HepG2 (cell line): ENCODE data around the gene CHST4. TPM values are rescaled to one million over a fixed set of nuclear protein-coding genes. Genes with fewer than 3 reads are reported as not detected.
A peak's percentile ranks its signal among the peaks of the same experiment; 100 is the strongest.

Experiments used
- BHLHE40 ChIP-seq: IDR thresholded peaks from 2 replicates; pipeline ENCODE4 v1.6.1; 2011; ENCODE audit warnings: low read length, improper control_type of control experiment
- CCAR2 ChIP-seq: fragments of 200-400 bp; formaldehyde crosslinking; optimal IDR thresholded peaks from 2 replicates; pipeline ENCODE3; 2018; ENCODE audit warnings: low read depth, mild to moderate bottlenecking, low read length, moderate library complexity
- ETV6 ChIP-seq: sonication (generic); formaldehyde crosslinking; conservative IDR thresholded peaks from 2 replicates; pipeline ENCODE4 v1.4.0; 2020; ENCODE audit warnings: missing genetic modification reagents
- GATAD1 ChIP-seq: IDR thresholded peaks from 2 replicates; pipeline ENCODE4 v1.6.1; 2016; ENCODE audit warnings: missing genetic modification reagents, missing compliant biosample characterization
- IKZF1 ChIP-seq: fragments of 450-650 bp; IDR thresholded peaks from 2 replicates; pipeline ENCODE4 v1.7.1; 2016
- MBNL3 ChIP-seq: fragments of 250-450 bp; sonication (Bioruptor Pico); conservative IDR thresholded peaks from 2 replicates; pipeline ENCODE4 v1.8.0; 2022; ENCODE audit warnings: mild to moderate bottlenecking, inconsistent platforms
- MED1 ChIP-seq: sonication (generic); formaldehyde crosslinking; IDR thresholded peaks from 2 replicates; pipeline ENCODE4 v1.4.0; 2020; ENCODE audit warnings: missing genetic modification reagents
- MEIS2 ChIP-seq: sonication (generic); formaldehyde crosslinking; IDR thresholded peaks from 2 replicates; pipeline ENCODE4 v1.9.0; 2021; ENCODE audit warnings: mild to moderate bottlenecking, missing genetic modification reagents
- NR1H2 ChIP-seq: sonication (generic); formaldehyde crosslinking; IDR thresholded peaks from 2 replicates; pipeline ENCODE4 v1.8.1; 2022; ENCODE audit warnings: low read depth, missing genetic modification reagents, borderline replicate concordance
- POLR2AphosphoS5 ChIP-seq: IDR thresholded peaks from 2 replicates; pipeline ENCODE4 v1.6.1; 2012; ENCODE audit warnings: low read depth, low read length
- RFX3 ChIP-seq: IDR thresholded peaks from 2 replicates; pipeline ENCODE4 v1.6.1; 2016; ENCODE audit warnings: missing biosample characterization, missing genetic modification reagents
- SALL1 ChIP-seq: sonication (generic); formaldehyde crosslinking; IDR thresholded peaks from 2 replicates; pipeline ENCODE4 v1.8.0; 2022; ENCODE audit warnings: mild to moderate bottlenecking, missing genetic modification reagents
- SP1 ChIP-seq, 2 experiments: fragments of 450-650 bp in 1 of 2; sonication (generic) in 1 of 2; formaldehyde crosslinking in 1 of 2; IDR thresholded peaks; 2 replicates each; pipeline versions ENCODE4 v1.4.0 to v1.6.1; 2016 to 2020; ENCODE audit warnings: missing genetic modification reagents in 1 of 2
- YEATS2 ChIP-seq: sonication (generic); formaldehyde crosslinking; IDR thresholded peaks from 2 replicates; pipeline ENCODE4 v1.4.0; 2020; ENCODE audit warnings: missing genetic modification reagents, borderline replicate concordance
- ZNF567 ChIP-seq: sonication (generic); formaldehyde crosslinking; IDR thresholded peaks from 2 replicates; pipeline ENCODE4 v1.8.1; 2023; ENCODE audit warnings: mild to moderate bottlenecking, missing genetic modification reagents, borderline replicate concordance
- polyA plus RNA-seq, 8 experiments: library from polyadenylated mRNA; depleted of rRNA in 3 of 8; stranded (reverse) in 7 of 8; unstranded in 1 of 8; fragments of >200 nt; fragmentation: Illumina TruSeq in 4 of 8; extraction: Trizol in 4 of 8; gene quantifications; 2 replicates each; pipeline versions ENCODE4 v1.2.1 to v1.2.3, GENCODE V29; 2011 to 2016; ENCODE audit warnings: low read depth in 4 of 8, missing spikeins in 1 of 8, mixed read lengths in 1 of 8; ENCODE audit not compliant: insufficient read depth in 1 of 8
- total RNA-seq, 5 experiments: library from RNA; depleted of rRNA; stranded (reverse); fragments of >200 nt; fragmentation: Illumina TruSeq; extraction: Trizol; gene quantifications; 2 replicates each; pipeline ENCODE4 v1.2.3, GENCODE V29; 2016; ENCODE audit warnings: low read depth in 1 of 5
- TF ChIP-seq, protein P1 (sequence below): sonication (generic); formaldehyde crosslinking; IDR thresholded peaks from 2 replicates; pipeline ENCODE4 v1.4.0; 2020; ENCODE audit warnings: missing genetic modification reagents, borderline replicate concordance
- TF ChIP-seq, protein P2 (sequence below): IDR thresholded peaks from 2 replicates; pipeline ENCODE4 v1.6.1; 2016; ENCODE audit warnings: missing genetic modification reagents, missing compliant biosample characterization
- TF ChIP-seq, protein P3 (sequence below): sonication (generic); formaldehyde crosslinking; IDR thresholded peaks from 2 replicates; pipeline ENCODE4 v1.5.0; 2020; ENCODE audit warnings: missing genetic modification reagents
- TF ChIP-seq, protein P4 (sequence below): sonication (generic); formaldehyde crosslinking; IDR thresholded peaks from 2 replicates; pipeline ENCODE4 v1.4.0; 2020; ENCODE audit warnings: missing genetic modification reagents
- TF ChIP-seq, protein P5 (sequence below): sonication (generic); formaldehyde crosslinking; IDR thresholded peaks from 2 replicates; pipeline ENCODE4 v1.4.0; 2020; ENCODE audit warnings: missing genetic modification reagents, borderline replicate concordance

CHST4 gene
- total and polyA plus RNA-seq, 2 of the 13 experiments (the other 11 are each of a cell fraction or from before 2014, with no cell fraction given) = not detected

DNA sequence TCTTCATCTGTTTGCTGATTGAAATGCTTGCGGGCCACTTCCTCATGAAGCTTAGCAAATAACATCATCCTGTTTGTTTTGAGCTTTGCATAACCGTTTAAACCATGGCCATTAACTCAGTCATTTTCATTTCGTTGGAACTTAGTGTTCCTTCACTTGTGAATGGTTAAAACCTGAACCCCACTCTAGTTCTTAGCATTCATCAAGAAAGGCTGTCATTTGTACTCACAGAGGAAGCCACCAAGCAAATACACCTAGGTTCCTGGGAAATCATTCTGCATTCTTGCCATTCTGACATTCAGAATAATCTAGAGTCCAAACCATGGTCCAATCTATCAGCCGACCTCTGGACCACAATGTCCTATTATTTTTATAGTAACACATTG lies 59.1 kb downstream of the CHST4 start (continued):
- TF ChIP-seq, protein P1, sequence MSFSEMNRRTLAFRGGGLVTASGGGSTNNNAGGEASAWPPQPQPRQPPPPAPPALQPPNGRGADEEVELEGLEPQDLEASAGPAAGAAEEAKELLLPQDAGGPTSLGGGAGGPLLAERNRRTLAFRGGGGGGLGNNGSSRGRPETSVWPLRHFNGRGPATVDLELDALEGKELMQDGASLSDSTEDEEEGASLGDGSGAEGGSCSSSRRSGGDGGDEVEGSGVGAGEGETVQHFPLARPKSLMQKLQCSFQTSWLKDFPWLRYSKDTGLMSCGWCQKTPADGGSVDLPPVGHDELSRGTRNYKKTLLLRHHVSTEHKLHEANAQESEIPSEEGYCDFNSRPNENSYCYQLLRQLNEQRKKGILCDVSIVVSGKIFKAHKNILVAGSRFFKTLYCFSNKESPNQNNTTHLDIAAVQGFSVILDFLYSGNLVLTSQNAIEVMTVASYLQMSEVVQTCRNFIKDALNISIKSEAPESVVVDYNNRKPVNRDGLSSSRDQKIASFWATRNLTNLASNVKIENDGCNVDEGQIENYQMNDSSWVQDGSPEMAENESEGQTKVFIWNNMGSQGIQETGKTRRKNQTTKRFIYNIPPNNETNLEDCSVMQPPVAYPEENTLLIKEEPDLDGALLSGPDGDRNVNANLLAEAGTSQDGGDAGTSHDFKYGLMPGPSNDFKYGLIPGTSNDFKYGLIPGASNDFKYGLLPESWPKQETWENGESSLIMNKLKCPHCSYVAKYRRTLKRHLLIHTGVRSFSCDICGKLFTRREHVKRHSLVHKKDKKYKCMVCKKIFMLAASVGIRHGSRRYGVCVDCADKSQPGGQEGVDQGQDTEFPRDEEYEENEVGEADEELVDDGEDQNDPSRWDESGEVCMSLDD (CRISPR knock-in tag) = no peak
- TF ChIP-seq NR1H2 = no peak
- TF ChIP-seq POLR2AphosphoS5 = peak; percentile 36; the same call in 1 of the 2 replicates
- TF ChIP-seq SALL1 = peak; percentile 14; the same call in 1 of the 2 replicates
- no peak for TF ChIP-seq MEIS2 (CRISPR knock-in tag)
- no peak for TF ChIP-seq MBNL3 (CRISPR knock-in tag)
- no peak for TF ChIP-seq CCAR2
- no peak for TF ChIP-seq BHLHE40
- peak; percentile 97 for TF ChIP-seq MED1 (CRISPR knock-in tag)
- TF ChIP-seq, protein P2, sequence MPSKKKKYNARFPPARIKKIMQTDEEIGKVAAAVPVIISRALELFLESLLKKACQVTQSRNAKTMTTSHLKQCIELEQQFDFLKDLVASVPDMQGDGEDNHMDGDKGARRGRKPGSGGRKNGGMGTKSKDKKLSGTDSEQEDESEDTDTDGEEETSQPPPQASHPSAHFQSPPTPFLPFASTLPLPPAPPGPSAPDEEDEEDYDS (CRISPR knock-in tag) = peak; percentile 44
- TF ChIP-seq, protein P3, sequence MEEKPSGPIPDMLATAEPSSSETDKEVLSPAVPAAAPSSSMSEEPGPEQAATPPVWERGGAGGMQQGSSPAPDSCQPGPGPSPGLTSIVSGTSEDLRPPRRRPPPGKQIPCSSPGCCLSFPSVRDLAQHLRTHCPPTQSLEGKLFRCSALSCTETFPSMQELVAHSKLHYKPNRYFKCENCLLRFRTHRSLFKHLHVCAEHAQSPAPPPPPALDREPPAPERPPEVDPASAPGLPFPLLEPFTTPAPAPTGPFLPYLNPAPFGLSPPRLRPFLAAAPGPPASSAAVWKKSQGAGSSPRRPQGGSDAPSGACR (CRISPR knock-in tag) = no peak
- no peak for TF ChIP-seq RFX3 (CRISPR knock-in tag)
- TF ChIP-seq YEATS2 = no peak; the same call in 1 of the 2 replicates
- TF ChIP-seq, protein P4, sequence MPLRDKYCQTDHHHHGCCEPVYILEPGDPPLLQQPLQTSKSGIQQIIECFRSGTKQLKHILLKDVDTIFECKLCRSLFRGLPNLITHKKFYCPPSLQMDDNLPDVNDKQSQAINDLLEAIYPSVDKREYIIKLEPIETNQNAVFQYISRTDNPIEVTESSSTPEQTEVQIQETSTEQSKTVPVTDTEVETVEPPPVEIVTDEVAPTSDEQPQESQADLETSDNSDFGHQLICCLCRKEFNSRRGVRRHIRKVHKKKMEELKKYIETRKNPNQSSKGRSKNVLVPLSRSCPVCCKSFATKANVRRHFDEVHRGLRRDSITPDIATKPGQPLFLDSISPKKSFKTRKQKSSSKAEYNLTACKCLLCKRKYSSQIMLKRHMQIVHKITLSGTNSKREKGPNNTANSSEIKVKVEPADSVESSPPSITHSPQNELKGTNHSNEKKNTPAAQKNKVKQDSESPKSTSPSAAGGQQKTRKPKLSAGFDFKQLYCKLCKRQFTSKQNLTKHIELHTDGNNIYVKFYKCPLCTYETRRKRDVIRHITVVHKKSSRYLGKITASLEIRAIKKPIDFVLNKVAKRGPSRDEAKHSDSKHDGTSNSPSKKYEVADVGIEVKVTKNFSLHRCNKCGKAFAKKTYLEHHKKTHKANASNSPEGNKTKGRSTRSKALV = no peak
- no peak for TF ChIP-seq SP1 (IDR thresholded peaks at IDR 0.05)
- no peak for TF ChIP-seq SP1 (CRISPR knock-in tag; IDR thresholded peaks at IDR 0.05)
- TF ChIP-seq IKZF1 = no peak
- peak; percentile 26; the same call in 1 of the 2 replicates for TF ChIP-seq GATAD1 (CRISPR knock-in tag)
- TF ChIP-seq ZNF567 (CRISPR knock-in tag) = no peak
- TF ChIP-seq, protein P5, sequence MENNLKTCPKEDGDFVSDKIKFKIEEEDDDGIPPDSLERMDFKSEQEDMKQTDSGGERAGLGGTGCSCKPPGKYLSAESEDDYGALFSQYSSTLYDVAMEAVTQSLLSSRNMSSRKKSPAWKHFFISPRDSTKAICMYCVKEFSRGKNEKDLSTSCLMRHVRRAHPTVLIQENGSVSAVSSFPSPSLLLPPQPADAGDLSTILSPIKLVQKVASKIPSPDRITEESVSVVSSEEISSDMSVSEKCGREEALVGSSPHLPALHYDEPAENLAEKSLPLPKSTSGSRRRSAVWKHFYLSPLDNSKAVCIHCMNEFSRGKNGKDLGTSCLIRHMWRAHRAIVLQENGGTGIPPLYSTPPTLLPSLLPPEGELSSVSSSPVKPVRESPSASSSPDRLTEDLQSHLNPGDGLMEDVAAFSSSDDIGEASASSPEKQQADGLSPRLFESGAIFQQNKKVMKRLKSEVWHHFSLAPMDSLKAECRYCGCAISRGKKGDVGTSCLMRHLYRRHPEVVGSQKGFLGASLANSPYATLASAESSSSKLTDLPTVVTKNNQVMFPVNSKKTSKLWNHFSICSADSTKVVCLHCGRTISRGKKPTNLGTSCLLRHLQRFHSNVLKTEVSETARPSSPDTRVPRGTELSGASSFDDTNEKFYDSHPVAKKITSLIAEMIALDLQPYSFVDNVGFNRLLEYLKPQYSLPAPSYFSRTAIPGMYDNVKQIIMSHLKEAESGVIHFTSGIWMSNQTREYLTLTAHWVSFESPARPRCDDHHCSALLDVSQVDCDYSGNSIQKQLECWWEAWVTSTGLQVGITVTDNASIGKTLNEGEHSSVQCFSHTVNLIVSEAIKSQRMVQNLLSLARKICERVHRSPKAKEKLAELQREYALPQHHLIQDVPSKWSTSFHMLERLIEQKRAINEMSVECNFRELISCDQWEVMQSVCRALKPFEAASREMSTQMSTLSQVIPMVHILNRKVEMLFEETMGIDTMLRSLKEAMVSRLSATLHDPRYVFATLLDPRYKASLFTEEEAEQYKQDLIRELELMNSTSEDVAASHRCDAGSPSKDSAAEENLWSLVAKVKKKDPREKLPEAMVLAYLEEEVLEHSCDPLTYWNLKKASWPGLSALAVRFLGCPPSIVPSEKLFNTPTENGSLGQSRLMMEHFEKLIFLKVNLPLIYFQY = no peak; the same call in 1 of the 2 replicates
- no peak for TF ChIP-seq ETV6 (CRISPR knock-in tag)
